GM18507 (cell line): ENCODE results near the gene LLCFC1.

Experiments used
- DNase-seq: peaks from one replicate; pipeline ENCODE4 v3.0.0; 2011; ENCODE audit warnings: low read depth; ENCODE audit not compliant: insufficient read length; ENCODE audit errors: extremely low spot score
- FAIRE-seq: peaks from 2 replicates; lab custom pipeline; 2011; peaks lifted over from hg19 to GRCh38; lab: Jason Lieb, UNC

LLCFC1 gene

GRCh38 chr7:142935941-142936565, 3.2 kb upstream of the LLCFC1 start:
- FAIRE-seq, result no peak
- no peak for DNase-seq

- DNase-seq, result no peak
- no peak for FAIRE-seq
Measured at GRCh38 chr7:142938611-142939010, 673 bp upstream of the LLCFC1 start.

- no peak for FAIRE-seq
- no peak for DNase-seq
Measured at GRCh38 chr7:142940966-142941535, 1.8 kb downstream of the LLCFC1 start.

GRCh38 chr7:142941541-142941940, 2.3 kb downstream of the LLCFC1 start:
- DNase-seq (no peak), FAIRE-seq (no peak)

GRCh38 chr7:142942746-142943145, 3.5 kb downstream of the LLCFC1 start:
- DNase-seq, result no peak
- no peak for FAIRE-seq

GRCh38 chr7:142943706-142944268, 4.5 kb downstream of the LLCFC1 start:
- no peak for FAIRE-seq
- no peak for DNase-seq

- no peak for DNase-seq
- no peak for FAIRE-seq
Measured at GRCh38 chr7:142945001-142945400, 5.7 kb downstream of the LLCFC1 start.

GRCh38 chr7:142948603-142949002, 9.3 kb downstream of the LLCFC1 start:
- no peak for DNase-seq
- no peak for FAIRE-seq

- no peak for FAIRE-seq
- no peak for DNase-seq
Measured at GRCh38 chr7:142950235-142950634, 11.0 kb downstream of the LLCFC1 start.

GRCh38 chr7:142954680-142955268, 15.5 kb downstream of the LLCFC1 start:
- no peak for FAIRE-seq
- DNase-seq, result no peak

GRCh38 chr7:142956951-142957623, 17.8 kb downstream of the LLCFC1 start:
- FAIRE-seq (no peak), DNase-seq (no peak)

GRCh38 chr7:142957723-142958122, 18.4 kb downstream of the LLCFC1 start:
- no peak for FAIRE-seq
- no peak for DNase-seq

- no peak for FAIRE-seq
- no peak for DNase-seq
Measured at GRCh38 chr7:142959202-142959601, 19.9 kb downstream of the LLCFC1 start.

GRCh38 chr7:142960955-142961512, 21.8 kb downstream of the LLCFC1 start:
- DNase-seq (no peak), FAIRE-seq (no peak)

GRCh38 chr7:142961595-142961972, 22.3 kb downstream of the LLCFC1 start:
- no peak for DNase-seq
- no peak for FAIRE-seq

GRCh38 chr7:142961973-142962926, 23.0 kb downstream of the LLCFC1 start, which contains the start of gene KEL:
Gene KEL, minus strand, starts transcription at chr7:142962363. Its CDS starts 157 bp downstream, at chr7:142962206.
- FAIRE-seq (no peak), DNase-seq (no peak)

GRCh38 chr7:142962991-142963390, 23.7 kb downstream of the LLCFC1 start:
- no peak for DNase-seq
- FAIRE-seq, result no peak

GRCh38 chr7:142963993-142964392, 24.7 kb downstream of the LLCFC1 start:
- FAIRE-seq (no peak), DNase-seq (no peak)
